T-helper 1 cell treated with Interleukin-12 subunit alpha and Interleukin-12 subunit beta and Interleukin-4 antibody, amounts not matched to agents 30 μg/mL and 1 μg/mL, for 36 hours (primary cell): Measurements from ENCODE around the gene SBNO2.

Experiments
- H3K27ac Mint-ChIP-seq: one replicate; pipeline ENCODE4 v1.8.0; 2021; ENCODE audit warnings: mild to moderate bottlenecking, mixed read lengths
- H3K27me3 Mint-ChIP-seq: one replicate; pipeline ENCODE4 v1.8.0; 2021; ENCODE audit warnings: low read depth, mixed read lengths
- H3K36me3 Mint-ChIP-seq: one replicate; pipeline ENCODE4 v1.8.0; 2021; ENCODE audit warnings: low read depth, mixed read lengths
- H3K4me1 Mint-ChIP-seq: one replicate; pipeline ENCODE4 v1.8.0; 2021; ENCODE audit warnings: low read depth, mixed read lengths
- H3K4me3 Mint-ChIP-seq: one replicate; pipeline ENCODE4 v1.8.0; 2021; ENCODE audit warnings: mild to moderate bottlenecking, moderate library complexity, mixed read lengths
- H3K9me3 Mint-ChIP-seq: one replicate; pipeline ENCODE4 v1.8.0; 2021; ENCODE audit warnings: mixed read lengths

The SBNO2 gene

DNA sequence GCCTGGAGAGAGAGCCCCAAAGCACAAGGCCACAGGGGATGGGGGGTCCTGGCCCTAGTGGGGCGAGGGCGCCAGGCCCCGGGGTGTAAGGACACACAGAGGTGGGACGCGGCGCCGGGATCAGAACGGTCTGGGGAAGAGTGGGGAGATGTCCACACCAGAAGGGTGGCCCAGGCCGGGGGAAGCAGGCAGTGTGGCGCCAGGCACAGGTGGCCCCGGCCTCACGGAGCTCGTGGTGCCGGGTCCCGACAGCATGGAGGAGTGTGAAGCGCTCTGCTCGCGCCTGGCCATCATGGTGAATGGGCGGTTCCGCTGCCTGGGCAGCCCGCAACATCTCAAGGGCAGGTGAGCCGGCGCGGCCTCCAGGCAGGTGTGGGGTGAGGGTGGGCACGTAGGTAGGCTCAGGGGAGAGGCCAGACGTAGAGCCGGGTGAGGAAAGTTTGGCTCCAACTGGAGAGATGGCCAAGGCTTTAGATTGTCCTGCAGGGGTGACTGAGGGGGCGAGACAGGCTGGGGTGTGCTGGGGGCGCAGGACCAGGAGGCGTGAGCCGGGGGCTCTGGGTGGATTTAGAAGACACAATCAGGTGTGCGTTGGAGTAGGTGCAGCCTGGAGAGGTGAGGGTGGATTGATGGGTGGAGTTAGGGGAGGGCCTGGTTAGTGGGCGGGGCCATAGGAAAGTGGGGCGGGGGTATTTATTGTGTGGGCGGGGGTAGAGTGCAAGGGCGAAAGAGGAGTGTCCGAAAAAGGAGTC, 110.0 kb downstream of the SBNO2 start:
- no peaks in the 10 kb centered on the region for H3K9me3 Mint-ChIP-seq
- no peaks in the 10 kb centered on the region for H3K27me3 Mint-ChIP-seq
- no peak overlapping the region for H3K4me3 Mint-ChIP-seq
- H3K27ac Mint-ChIP-seq = no peak overlapping the region
- peaks cover 23% of the 10 kb centered on the region for H3K4me1 Mint-ChIP-seq
- H3K36me3 Mint-ChIP-seq = peaks cover 9% of the 10 kb centered on the region

DNA sequence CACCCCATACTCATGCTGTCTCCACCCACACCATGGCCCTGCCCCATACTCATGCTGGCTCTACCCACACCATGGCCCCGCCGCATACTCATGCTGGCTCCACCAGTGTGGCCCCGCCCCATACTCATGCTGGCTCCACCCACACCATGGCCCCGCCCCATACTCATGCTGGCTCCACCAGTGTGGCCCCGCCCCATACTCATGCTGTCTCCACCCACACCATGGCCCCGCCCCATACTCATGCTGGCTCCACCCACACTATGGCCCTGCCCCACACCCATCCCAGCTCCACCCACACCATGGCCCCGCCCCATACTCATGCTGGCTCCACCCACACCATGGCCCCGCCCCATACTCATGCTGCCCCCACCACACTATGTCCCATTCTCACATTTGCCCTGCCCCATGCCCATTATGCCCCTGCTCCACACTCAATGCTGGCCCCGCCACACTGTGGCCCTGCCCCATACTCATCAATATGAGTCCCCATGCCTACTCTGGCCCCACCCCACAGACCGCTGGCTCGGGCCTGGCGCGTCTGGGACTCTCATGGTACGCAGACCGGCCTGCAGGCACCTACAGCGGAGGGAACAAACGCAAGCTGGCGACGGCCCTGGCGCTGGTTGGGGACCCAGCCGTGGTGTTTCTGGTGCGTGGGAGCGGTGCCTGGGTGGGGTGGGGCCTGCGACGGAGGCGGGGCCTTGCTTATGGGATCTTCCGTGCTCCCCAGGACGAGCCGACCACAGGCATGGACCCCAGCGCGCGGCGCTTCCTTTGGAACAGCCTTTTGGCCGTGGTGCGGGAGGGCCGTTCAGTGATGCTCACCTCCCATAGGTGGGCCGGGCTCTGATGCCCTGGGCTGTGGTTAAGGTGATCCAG, 110.8 kb downstream of the SBNO2 start:
- H3K27ac Mint-ChIP-seq = peak overlapping the region; percentile 49
- no peak overlapping the region for H3K4me3 Mint-ChIP-seq
- H3K4me1 Mint-ChIP-seq = peaks cover 18% of the 10 kb centered on the region
- H3K36me3 Mint-ChIP-seq = peaks cover 2% of the 10 kb centered on the region
- no peaks in the 10 kb centered on the region for H3K9me3 Mint-ChIP-seq
- H3K27me3 Mint-ChIP-seq = no peaks in the 10 kb centered on the region

DNA sequence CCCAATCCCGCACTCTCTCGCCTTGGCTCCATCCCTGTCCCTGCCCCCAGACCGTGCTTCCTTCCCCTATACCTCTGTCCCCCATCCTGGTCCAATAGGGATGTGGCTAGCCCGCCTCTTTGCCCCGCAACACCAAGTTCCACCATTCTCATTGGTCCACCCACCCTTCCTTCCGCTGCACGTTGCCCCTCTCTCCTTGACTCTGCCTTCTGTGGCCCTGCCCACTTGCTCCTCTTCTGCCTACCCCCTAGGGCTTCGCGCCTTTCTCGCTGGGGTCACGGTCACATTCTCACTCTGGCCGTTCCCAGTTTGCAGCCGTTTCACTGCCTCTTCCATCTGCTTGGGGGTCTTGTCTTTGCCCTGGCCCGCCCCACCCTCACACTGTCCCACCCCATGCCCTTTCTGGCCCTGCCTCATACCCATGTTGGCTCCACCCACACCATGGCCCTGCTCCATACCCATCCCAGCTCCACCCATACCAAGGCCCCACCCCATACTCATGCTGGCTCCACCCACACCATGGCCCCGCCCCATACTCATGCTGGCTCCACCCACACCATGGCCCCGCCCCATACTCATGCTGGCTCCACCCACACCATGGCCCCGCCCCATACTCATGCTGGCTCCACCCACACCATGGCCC, 111.6 kb downstream of the SBNO2 start:
- H3K9me3 Mint-ChIP-seq = no peaks in the 10 kb centered on the region
- H3K27ac Mint-ChIP-seq = no peak overlapping the region
- H3K4me3 Mint-ChIP-seq = no peak overlapping the region
- H3K36me3 Mint-ChIP-seq = peaks cover 5% of the 10 kb centered on the region
- H3K4me1 Mint-ChIP-seq = peaks cover 22% of the 10 kb centered on the region
- no peaks in the 10 kb centered on the region for H3K27me3 Mint-ChIP-seq

DNA sequence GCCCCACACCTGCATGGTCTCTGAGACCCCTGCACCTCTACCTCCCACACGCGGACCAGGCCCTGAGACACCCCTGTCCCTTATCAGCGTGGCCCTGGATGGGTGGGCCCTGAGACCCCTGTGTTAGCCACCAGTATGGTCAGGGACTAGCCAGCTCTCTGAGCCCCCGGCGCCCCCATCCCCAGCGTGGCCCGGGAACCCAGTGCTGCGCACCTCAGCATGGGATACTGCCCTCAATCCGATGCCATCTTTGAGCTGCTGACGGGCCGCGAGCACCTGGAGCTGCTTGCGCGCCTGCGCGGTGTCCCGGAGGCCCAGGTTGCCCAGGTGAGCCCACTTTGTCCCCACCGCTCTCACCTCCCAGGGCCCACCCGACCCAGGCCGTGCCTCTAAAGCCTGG, 112.1 kb downstream of the SBNO2 start:
- Mint-ChIP-seq H3K36me3 (peaks cover 10% of the 10 kb centered on the region), H3K9me3 (no peaks in the 10 kb centered on the region), H3K27ac (no peak overlapping the region), H3K4me1 (peaks cover 28% of the 10 kb centered on the region), H3K4me3 (no peak overlapping the region), H3K27me3 (no peaks in the 10 kb centered on the region)

DNA sequence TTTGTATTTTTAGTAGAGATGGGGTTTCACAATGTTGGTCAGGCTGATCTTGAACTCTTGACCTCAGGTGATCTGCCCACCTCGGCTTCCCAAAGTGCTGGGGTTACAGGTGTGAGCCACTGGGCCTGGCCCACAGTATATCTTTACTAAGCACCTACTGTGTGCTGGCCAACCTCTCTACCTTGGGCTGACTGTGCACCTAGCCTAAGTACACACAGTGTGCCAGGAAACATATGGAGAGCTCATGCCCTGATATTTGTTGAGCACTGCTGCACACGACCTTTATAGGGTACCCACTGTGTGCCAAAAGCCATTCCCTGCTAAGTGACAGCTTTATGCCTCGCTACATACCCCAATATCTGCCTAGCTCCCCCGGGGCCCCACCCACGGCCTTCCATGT, 113.4 kb downstream of the SBNO2 start:
- Mint-ChIP-seq H3K36me3 (peaks cover 18% of the 10 kb centered on the region), H3K4me3 (no peak overlapping the region), H3K9me3 (no peaks in the 10 kb centered on the region), H3K27ac (no peak overlapping the region), H3K4me1 (peaks cover 28% of the 10 kb centered on the region), H3K27me3 (no peaks in the 10 kb centered on the region)

DNA sequence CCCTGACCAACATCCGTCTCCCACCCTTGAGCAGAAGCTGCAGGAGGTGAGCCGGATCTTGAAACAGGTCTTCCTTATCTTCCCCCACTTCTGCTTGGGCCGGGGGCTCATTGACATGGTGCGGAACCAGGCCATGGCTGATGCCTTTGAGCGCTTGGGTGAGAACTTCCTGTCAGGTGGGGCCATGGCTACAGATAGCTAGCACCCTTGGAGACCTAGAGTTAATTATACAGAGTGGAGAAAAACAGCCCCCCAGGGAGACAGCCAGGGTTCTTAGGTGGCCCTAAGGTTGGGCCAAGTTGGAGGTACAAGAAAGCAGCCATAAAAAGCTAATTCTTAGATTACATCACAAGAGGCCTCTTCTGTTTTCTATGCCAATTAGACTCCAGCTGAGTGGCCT, 116.0 kb downstream of the SBNO2 start:
- Mint-ChIP-seq H3K36me3 (peaks cover 18% of the 10 kb centered on the region), H3K4me1 (peaks cover 16% of the 10 kb centered on the region), H3K9me3 (no peaks in the 10 kb centered on the region), H3K27me3 (no peaks in the 10 kb centered on the region), H3K4me3 (no peak overlapping the region), H3K27ac (peak overlapping the region; percentile 21)
